GM12878 (cell line): Measurements from ENCODE around the gene ZNF71.

Experiments used
- BRCA1 ChIP-seq: IDR thresholded peaks from 2 replicates; pipeline ENCODE4 v1.6.1; 2011; ENCODE audit warnings: low read depth, low read length, improper control_type of control experiment
- CTCF ChIP-seq, 3 experiments: IDR thresholded peaks in 2 of 3; conservative IDR thresholded peaks in 1 of 3; 2 replicates each; pipeline ENCODE4 v1.5.1; 2011; ENCODE audit warnings: low read depth in 3 of 3, low read length in 3 of 3, mild to moderate bottlenecking in 3 of 3, control low read depth in 2 of 3, moderate library complexity in 2 of 3, inconsistent platforms in 1 of 3, mixed read lengths in 1 of 3; ENCODE audit not compliant: control insufficient read depth in 2 of 3, insufficient read depth in 1 of 3; ENCODE audit errors: extremely low read depth in 1 of 3
- SIN3A ChIP-seq: IDR thresholded peaks from 2 replicates; pipeline ENCODE4 v1.6.1; 2012; ENCODE audit warnings: low read depth, low read length, improper control_type of control experiment

GRCh38 chr19:56619121-56619520, 24.0 kb downstream of the ZNF71 start:
- TF ChIP-seq CTCF (IDR thresholded peaks at IDR 0.05 in 2 of 3, conservative IDR thresholded peaks at IDR 0.05 in 1 of 3; ENCODE audit: control insufficient read depth in 2 of 3, extremely low read depth in 1 of 3, insufficient read depth in 1 of 3, low read depth in 3 of 3, low read length in 3 of 3) (no peak), BRCA1 (no peak), SIN3A (no peak)
